Transverse colon (tissue), 4 donors: Measurements from ENCODE around the gene PCCB.

Source experiments
- EP300 ChIP-seq: sonication (generic); formaldehyde crosslinking; IDR thresholded peaks from one replicate; pipeline ENCODE4 v1.6.1; 2017; ENCODE audit warnings: antibody characterized with exemption, low read depth
- POLR2A ChIP-seq: fragments of 450-650 bp; IDR thresholded peaks from one replicate; pipeline ENCODE4 v1.6.1; 2016; ENCODE audit warnings: antibody characterized with exemption, mild to moderate bottlenecking, moderate library complexity
- POLR2AphosphoS5 ChIP-seq, 3 donors: sonication (generic); formaldehyde crosslinking; IDR thresholded peaks; one replicate each; pipeline ENCODE4 v1.6.1; 2016; ENCODE audit warnings: antibody characterized with exemption in 3 of 3
- TF ChIP-seq, protein P1 (sequence below), 5 experiments: fragments of 200-600 bp in 3 of 5; fragments of 450-650 bp in 2 of 5; sonication (generic) in 3 of 5; IDR thresholded peaks; 1 replicate in 2 of 5; 2 replicates in 3 of 5; pipeline ENCODE4 v1.5.1; 2016 to 2017; ENCODE audit warnings: antibody characterized with exemption in 5 of 5, inconsistent platforms in 3 of 5, mild to moderate bottlenecking in 2 of 5, moderate library complexity in 1 of 5

DNA sequence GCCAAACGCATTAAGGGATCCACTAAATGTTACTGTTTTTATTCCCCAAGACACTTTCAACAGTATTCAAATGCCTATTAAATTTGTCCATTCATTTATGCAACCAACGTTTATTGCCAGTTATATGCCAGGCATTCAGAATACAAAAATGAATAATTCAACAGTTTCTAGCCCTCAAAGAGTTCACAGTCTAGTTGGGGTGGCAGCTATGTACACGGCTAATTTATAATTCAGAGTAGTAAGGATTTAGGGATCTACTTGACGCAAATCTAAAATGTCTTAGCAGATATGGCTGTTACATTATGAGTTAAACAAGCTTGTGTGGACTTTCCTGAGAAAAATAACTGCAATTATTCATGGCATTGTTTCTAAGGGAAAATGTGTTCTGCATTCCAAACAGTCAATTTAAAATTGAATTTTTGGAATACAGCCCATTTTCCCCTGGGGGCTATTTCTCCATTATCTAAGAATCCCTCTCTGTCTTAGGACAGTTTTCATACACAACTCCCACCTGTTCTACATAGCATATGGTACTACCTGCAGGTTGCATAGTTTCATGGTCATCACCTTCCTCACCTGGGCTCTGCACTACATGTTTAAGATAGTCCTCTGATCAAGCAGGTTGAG is 42.5 kb upstream of the PCCB start:
- TF ChIP-seq, protein P1, sequence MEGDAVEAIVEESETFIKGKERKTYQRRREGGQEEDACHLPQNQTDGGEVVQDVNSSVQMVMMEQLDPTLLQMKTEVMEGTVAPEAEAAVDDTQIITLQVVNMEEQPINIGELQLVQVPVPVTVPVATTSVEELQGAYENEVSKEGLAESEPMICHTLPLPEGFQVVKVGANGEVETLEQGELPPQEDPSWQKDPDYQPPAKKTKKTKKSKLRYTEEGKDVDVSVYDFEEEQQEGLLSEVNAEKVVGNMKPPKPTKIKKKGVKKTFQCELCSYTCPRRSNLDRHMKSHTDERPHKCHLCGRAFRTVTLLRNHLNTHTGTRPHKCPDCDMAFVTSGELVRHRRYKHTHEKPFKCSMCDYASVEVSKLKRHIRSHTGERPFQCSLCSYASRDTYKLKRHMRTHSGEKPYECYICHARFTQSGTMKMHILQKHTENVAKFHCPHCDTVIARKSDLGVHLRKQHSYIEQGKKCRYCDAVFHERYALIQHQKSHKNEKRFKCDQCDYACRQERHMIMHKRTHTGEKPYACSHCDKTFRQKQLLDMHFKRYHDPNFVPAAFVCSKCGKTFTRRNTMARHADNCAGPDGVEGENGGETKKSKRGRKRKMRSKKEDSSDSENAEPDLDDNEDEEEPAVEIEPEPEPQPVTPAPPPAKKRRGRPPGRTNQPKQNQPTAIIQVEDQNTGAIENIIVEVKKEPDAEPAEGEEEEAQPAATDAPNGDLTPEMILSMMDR (IDR thresholded peaks at IDR 0.05) = no peak
- no peak for TF ChIP-seq POLR2A
- no peak for TF ChIP-seq POLR2AphosphoS5 (IDR thresholded peaks at IDR 0.05)
- TF ChIP-seq EP300 = no peak
